B cell (primary cell): ENCODE data around the gene TSPAN9. TPM values are rescaled to one million over a fixed set of nuclear protein-coding genes. Genes with fewer than 3 reads are reported as not detected.

Source experiments
- ATAC-seq: fragments of 200-7000 bp; cut with Tn5 transposase; one replicate; pipeline ENCODE4 v1.10.0; 2021; ENCODE audit warnings: low read depth, mild to moderate bottlenecking, moderate number of reproducible peaks, moderate library complexity
- CTCF ChIA-PET: fragments of 350-600 bp; sonication (Branson Sonifier 250); formaldehyde crosslinking; loops from one replicate; lab custom pipeline; 2021; ENCODE audit warnings: antibody characterized with exemption, inconsistent platforms; lab: Charles Lee
- POLR2A ChIA-PET: fragments of 350-600 bp; sonication (Branson Sonifier 250); formaldehyde crosslinking; loops from one replicate; lab custom pipeline; 2021; ENCODE audit warnings: antibody characterized with exemption; lab: Charles Lee
- DNase-seq: peaks from one replicate; pipeline ENCODE4 v3.0.0; 2013
- H2AFZ ChIP-seq: 2 replicates; pipeline ENCODE4 v1.6.1; 2012; ENCODE audit warnings: mild to moderate bottlenecking, low read depth, low read length; ENCODE audit not compliant: insufficient read depth, poor library complexity, severe bottlenecking
- H3K27ac ChIP-seq, 2 donors: 1 replicate in 1 of 2; 2 replicates in 1 of 2; pipeline ENCODE4 v1.5.1; 2012 to 2013; ENCODE audit warnings: low read length in 2 of 2, mild to moderate bottlenecking in 2 of 2, moderate library complexity in 1 of 2
- H3K27me3 ChIP-seq, 4 experiments: fragments of 200-600 bp in 1 of 4; sonication (generic) in 1 of 4; replicated peaks in 1 of 4; 1 replicate in 2 of 4; 2 replicates in 2 of 4; pipeline versions ENCODE4 v1.6.1 to v1.7.0; 2013 to 2016; ENCODE audit warnings: low read length in 3 of 4, mild to moderate bottlenecking in 2 of 4, mixed read lengths in 1 of 4, moderate library complexity in 1 of 4; ENCODE audit not compliant: insufficient read depth in 4 of 4, control insufficient read depth in 3 of 4; ENCODE audit errors: control extremely low read depth in 1 of 4
- H3K36me3 ChIP-seq, 2 experiments: replicated peaks in 1 of 2; 1 replicate in 1 of 2; 2 replicates in 1 of 2; pipeline versions ENCODE4 v1.6.1 to v1.7.1; 2013; ENCODE audit warnings: low read length in 1 of 2; ENCODE audit not compliant: insufficient read depth in 2 of 2, control insufficient read depth in 1 of 2; ENCODE audit errors: control extremely low read depth in 1 of 2, extremely low read depth in 1 of 2
- H3K4me1 ChIP-seq, 2 donors: fragments of 200-600 bp in 1 of 2; sonication (generic) in 1 of 2; 1 replicate in 1 of 2; 2 replicates in 1 of 2; pipeline versions ENCODE4 v1.5.1 to v1.6.1; 2013 to 2017; ENCODE audit warnings: low read length in 2 of 2; ENCODE audit not compliant: control insufficient read depth in 2 of 2, insufficient read depth in 2 of 2
- H3K4me2 ChIP-seq: replicated peaks from 2 replicates; pipeline ENCODE3; 2012; ENCODE audit warnings: mild to moderate bottlenecking, low read depth, low read length; ENCODE audit not compliant: poor library complexity, severe bottlenecking
- H3K4me3 ChIP-seq, 5 experiments: fragments of 200-600 bp in 1 of 5; sonication (generic) in 1 of 5; 1 replicate in 3 of 5; 2 replicates in 2 of 5; pipeline versions ENCODE4 v1.5.1 to v1.7.0; 2011 to 2016; ENCODE audit warnings: low read length in 4 of 5, mild to moderate bottlenecking in 4 of 5, low read depth in 2 of 5, control low read depth in 1 of 5, moderate library complexity in 1 of 5; ENCODE audit not compliant: insufficient read depth in 1 of 5; ENCODE audit errors: control extremely low read depth in 1 of 5, extremely low read depth in 1 of 5
- H3K79me2 ChIP-seq: fragments of 200-600 bp; sonication (generic); one replicate; pipeline ENCODE4 v1.6.0; 2016; ENCODE audit warnings: low read length; ENCODE audit not compliant: control insufficient read depth, insufficient read depth
- H3K9ac ChIP-seq: fragments of 200-600 bp; sonication (generic); 2 replicates; pipeline ENCODE4 v1.6.1; 2017; ENCODE audit warnings: mild to moderate bottlenecking, low read length, moderate library complexity
- H3K9me3 ChIP-seq, 3 donors: one replicate each; pipeline versions ENCODE4 v1.6.1 to v1.7.1; 2013; ENCODE audit warnings: low read length in 2 of 3; ENCODE audit not compliant: control insufficient read depth in 2 of 3, insufficient read depth in 1 of 3; ENCODE audit errors: control extremely low read depth in 1 of 3
- H4K20me1 ChIP-seq: 2 replicates; pipeline ENCODE4 v1.6.0; 2012; ENCODE audit warnings: mild to moderate bottlenecking, low read length; ENCODE audit not compliant: insufficient read depth, control insufficient read depth, poor library complexity, severe bottlenecking
- H3K27ac Mint-ChIP-seq: one replicate; pipeline ENCODE4 v1.8.0; 2021; ENCODE audit warnings: mixed read lengths
- H3K27me3 Mint-ChIP-seq: one replicate; pipeline ENCODE4 v1.8.0; 2021; ENCODE audit warnings: mixed read lengths
- H3K4me1 Mint-ChIP-seq: one replicate; pipeline ENCODE4 v1.8.0; 2021; ENCODE audit warnings: mixed read lengths
- H3K4me3 Mint-ChIP-seq: one replicate; pipeline ENCODE4 v1.8.0; 2021; ENCODE audit warnings: mixed read lengths
- H3K9me3 Mint-ChIP-seq: one replicate; pipeline ENCODE4 v1.8.0; 2022; ENCODE audit warnings: mixed read lengths; ENCODE audit not compliant: insufficient read depth
- CTCF ChIP-seq: fragments of 200-600 bp; IDR thresholded peaks from one replicate; pipeline ENCODE4 v1.8.0; 2022; ENCODE audit warnings: antibody characterized with exemption, mild to moderate bottlenecking
- EZH2 ChIP-seq: IDR thresholded peaks from 2 replicates; pipeline ENCODE4 v1.6.1; 2012; ENCODE audit warnings: borderline replicate concordance, low read depth, mild to moderate bottlenecking, moderate library complexity, low read length; ENCODE audit not compliant: insufficient read depth, poor library complexity, severe bottlenecking
- WGBS: methylation state at CpG from one replicate; pipeline ENCODE4 v1.1.5; 2013; ENCODE audit warnings: missing lambda C conversion rate; ENCODE audit not compliant: insufficient coverage; 5-methylcytosine and 5-hydroxymethylcytosine counted together
- intact Hi-C: fragments of 100-400 bp; cut with micrococcal nuclease; formaldehyde crosslinking; loops from one replicate; pipeline ENCODE4 v1.10.0; 2022
- polyA plus RNA-seq: library from polyadenylated mRNA; depleted of rRNA; stranded (reverse); fragments of >200 nt; gene quantifications from 2 replicates; pipeline ENCODE4 v1.2.3, GENCODE V29; 2012
- total RNA-seq, 2 donors: library from RNA; stranded (reverse); fragments of 120-200 nt in 1 of 2; gene quantifications; 1 replicate in 1 of 2; 2 replicates in 1 of 2; pipeline versions ENCODE4 v1.2.3 to v1.2.4, GENCODE V29; 2013 to 2022

The TSPAN9 gene
- total and polyA plus RNA-seq, 2 donors (not counting 1 experiment from before 2014, with no cell fraction given), result 0.15 to 0.37 TPM

GRCh38 chr12:3047961-3048360 is 29.2 kb upstream of the TSPAN9 start:
- no peak for DNase-seq
- intact Hi-C loops, result no loop called here
- Histone ChIP-seq H3K36me3 (no peaks in the 10 kb centered on the region), H3K27ac (no peak overlapping the region), H3K9me3 (peaks cover 0 to 2% (median 0%) of the 10 kb centered on the region in 3 donors), H3K79me2 (no peaks in the 10 kb centered on the region), H4K20me1 (no peaks in the 10 kb centered on the region), H3K4me1 (peaks cover 13 to 15% of the 10 kb centered on the region in 2 donors), H3K4me3 (no peak overlapping the region), H3K4me2 (no peak overlapping the region), H3K27me3 (peaks cover 0 to 16% (median 5%) of the 10 kb centered on the region in 4 experiments), H3K9ac (no peak overlapping the region), H2AFZ (no peak overlapping the region)
- H3K9me3 Mint-ChIP-seq, result no peaks in the 10 kb centered on the region
- WGBS, result 40% methylated on average over 7 of the region's 8 CpGs
- H3K27me3 Mint-ChIP-seq, result peaks cover 37% of the 10 kb centered on the region
- H3K27ac Mint-ChIP-seq, result no peak overlapping the region
- ATAC-seq, result no peak
- no peak for TF ChIP-seq CTCF
- no peak for TF ChIP-seq EZH2
- peaks cover 30% of the 10 kb centered on the region for H3K4me1 Mint-ChIP-seq
- POLR2A ChIA-PET, result no interaction called here
- CTCF ChIA-PET, result no interaction called here
- no peak overlapping the region for H3K4me3 Mint-ChIP-seq

- Histone ChIP-seq H3K4me3 (no peak overlapping the region), H3K27me3 (peaks cover 0 to 11% (median 5%) of the 10 kb centered on the region in 4 experiments), H3K27ac (no peak overlapping the region), H3K9me3 (peaks cover 0 to 2% (median 0%) of the 10 kb centered on the region in 3 donors), H2AFZ (no peak overlapping the region), H3K4me2 (no peak overlapping the region), H3K79me2 (no peaks in the 10 kb centered on the region), H4K20me1 (no peaks in the 10 kb centered on the region), H3K4me1 (peaks cover 11 to 13% of the 10 kb centered on the region in 2 donors), H3K36me3 (no peaks in the 10 kb centered on the region), H3K9ac (no peak overlapping the region)
- intact Hi-C loops, result no loop called here
- peaks cover 25% of the 10 kb centered on the region for H3K4me1 Mint-ChIP-seq
- H3K9me3 Mint-ChIP-seq, result no peaks in the 10 kb centered on the region
- H3K27ac Mint-ChIP-seq, result peak overlapping the region; percentile 15
- 100% methylated on average over 1 of the region's 4 CpGs for WGBS
- ChIA-PET POLR2A (no interaction called here), CTCF (no interaction called here)
- DNase-seq, result no peak
- no peak for TF ChIP-seq EZH2
- TF ChIP-seq CTCF, result no peak
- H3K27me3 Mint-ChIP-seq, result peaks cover 31% of the 10 kb centered on the region
- H3K4me3 Mint-ChIP-seq, result no peak overlapping the region
- ATAC-seq, result no peak
Measured at GRCh38 chr12:3048540-3048939, 28.6 kb upstream of the TSPAN9 start.
